ENCODE results near the gene CCDC15.
"Not testable (repeated sequence)": the region's sequence is repeated elsewhere in the genome, so short reads cannot be mapped to it uniquely, and the experiment has no call there.

Gene CCDC15

GRCh38 chr11:125079151-125079877, 125.3 kb downstream of the CCDC15 start:
- in situ Hi-C loops (cut with MboI; ENCODE audit: low sequenced_read_pairs) = no loop called here

GRCh38 chr11:125079878-125080530, 126.0 kb downstream of the CCDC15 start:
- in situ Hi-C loops (cut with MboI; ENCODE audit: low sequenced_read_pairs) = no loop called here

DNA sequence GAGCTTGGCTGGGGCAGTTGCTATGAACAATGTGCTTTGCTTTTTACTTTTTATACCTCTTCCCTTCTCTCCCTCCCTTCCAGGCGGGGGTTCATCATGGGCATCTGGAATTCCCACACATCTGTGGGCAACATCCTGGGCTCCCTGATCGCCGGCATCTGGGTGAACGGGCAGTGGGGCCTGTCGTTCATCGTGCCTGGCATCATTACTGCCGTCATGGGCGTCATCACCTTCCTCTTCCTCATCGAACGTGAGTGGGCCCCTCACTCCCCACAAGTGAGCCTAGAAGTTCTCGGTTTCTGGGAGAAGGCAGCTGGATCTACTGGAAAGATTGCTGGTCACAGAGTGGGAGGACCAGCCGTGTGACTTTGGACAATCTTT, 126.5 kb downstream of the CCDC15 start:
- in situ Hi-C loops (cut with MboI; ENCODE audit: low sequenced_read_pairs) = no loop called here

DNA sequence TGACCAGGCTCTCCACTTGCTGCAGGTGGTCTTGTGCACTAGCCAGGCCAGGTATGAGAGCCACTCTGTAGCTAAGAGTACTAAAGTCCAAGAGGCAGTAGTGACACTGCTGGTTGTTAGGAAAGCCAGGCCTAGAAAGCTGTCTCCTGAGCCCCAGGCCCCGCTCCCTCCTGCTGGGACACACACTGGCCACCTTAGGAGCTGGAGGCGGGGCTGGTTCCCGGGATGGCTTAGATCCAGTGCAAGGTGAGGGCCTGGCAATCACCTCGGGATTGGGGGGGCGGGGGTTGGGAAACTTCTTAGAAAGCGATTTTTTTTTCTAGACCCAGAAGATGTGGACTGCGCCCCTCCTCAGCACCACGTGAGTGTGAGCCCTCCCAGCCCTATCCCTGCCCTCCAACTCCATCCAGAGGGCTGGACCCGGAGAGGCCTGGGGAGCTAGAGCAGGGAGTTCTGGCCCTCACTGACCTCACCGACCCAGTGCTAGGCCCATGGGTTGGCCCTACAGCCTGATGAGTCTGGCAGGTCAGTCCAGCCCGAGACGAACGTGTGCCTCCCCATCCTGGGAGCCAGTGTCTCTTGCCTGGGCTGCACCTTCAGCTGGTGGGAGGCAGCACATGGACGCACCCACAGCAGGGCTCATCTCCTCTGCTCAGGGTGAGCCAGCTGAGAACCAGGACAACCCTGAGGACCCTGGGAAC, 127.2 kb downstream of the CCDC15 start:
- in situ Hi-C loops (cut with MboI; ENCODE audit: low sequenced_read_pairs) = no loop called here

DNA sequence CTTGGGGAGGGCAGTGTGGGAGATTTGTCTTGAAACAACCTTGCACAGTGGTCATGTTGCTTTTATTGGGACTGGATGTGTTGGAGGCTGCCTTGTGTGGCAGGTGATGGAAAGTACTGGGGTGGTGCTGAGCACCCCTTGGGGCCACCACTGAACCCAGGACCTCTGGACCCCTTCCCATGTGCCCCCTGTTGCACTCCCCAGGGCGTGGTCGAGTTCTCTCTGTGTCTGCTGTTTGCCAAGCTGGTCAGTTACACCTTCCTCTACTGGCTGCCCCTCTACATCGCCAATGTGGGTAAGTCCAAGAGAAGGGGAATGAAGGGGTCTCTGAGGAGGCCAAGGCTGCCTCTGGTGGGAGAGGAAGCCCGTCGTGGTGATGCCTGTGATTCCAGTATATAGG, 128.0 kb downstream of the CCDC15 start:
- in situ Hi-C loops (cut with MboI; ENCODE audit: low sequenced_read_pairs) = no loop called here

GRCh38 chr11:125082611-125083311, 128.8 kb downstream of the CCDC15 start:
- in situ Hi-C loops (cut with MboI; ENCODE audit: low sequenced_read_pairs) = no loop called here

- in situ Hi-C loops (cut with MboI; ENCODE audit: low sequenced_read_pairs) = no loop called here
Observed at GRCh38 chr11:125083312-125084056, 129.5 kb downstream of the CCDC15 start.

GRCh38 chr11:125084057-125084416, 130.0 kb downstream of the CCDC15 start:
- in situ Hi-C loops (cut with MboI; ENCODE audit: low sequenced_read_pairs) = no loop called here

- in situ Hi-C loops (cut with MboI; ENCODE audit: low sequenced_read_pairs) = no loop called here
Observed at GRCh38 chr11:125084761-125085231, 130.8 kb downstream of the CCDC15 start.

DNA sequence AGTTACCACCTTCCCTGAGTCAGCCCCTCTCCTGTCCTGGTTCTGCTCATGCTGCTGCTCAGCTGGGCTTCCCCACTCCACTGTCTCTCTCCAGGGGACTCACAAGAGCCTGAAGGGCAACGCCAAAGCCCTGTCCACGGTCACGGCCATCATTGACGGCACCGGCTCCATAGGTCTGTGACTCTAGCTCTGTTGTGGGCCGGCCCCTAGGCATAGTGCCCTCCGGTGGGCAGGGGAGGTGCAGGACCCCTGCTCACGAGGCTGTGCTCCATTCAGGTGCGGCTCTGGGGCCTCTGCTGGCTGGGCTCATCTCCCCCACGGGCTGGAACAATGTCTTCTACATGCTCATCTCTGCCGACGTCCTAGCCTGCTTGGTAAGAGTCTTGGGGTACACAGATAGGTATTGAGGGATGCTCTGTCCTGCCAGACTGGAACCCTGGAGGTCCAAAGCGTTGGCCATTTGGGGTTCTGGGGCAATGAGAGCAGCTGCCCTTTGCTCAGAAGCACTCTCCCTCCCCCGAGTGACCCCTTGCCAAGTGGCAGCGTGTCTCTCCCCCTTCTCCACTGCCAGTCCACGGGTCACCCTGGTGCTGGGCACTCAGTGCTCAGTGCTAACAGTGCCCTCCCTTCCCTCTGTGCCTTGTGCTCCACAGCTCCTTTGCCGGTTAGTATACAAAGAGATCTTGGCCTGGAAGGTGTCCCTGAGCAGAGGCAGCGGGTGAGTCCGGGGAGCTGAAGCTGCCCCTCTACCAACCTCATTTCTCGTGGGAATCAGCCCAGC, 131.5 kb downstream of the CCDC15 start:
- in situ Hi-C loops (cut with MboI; ENCODE audit: low sequenced_read_pairs) = no loop called here

GRCh38 chr11:125086633-125087296, 132.8 kb downstream of the CCDC15 start:
- in situ Hi-C loops (cut with MboI; ENCODE audit: low sequenced_read_pairs) = no loop called here

- in situ Hi-C loops (cut with MboI; ENCODE audit: low sequenced_read_pairs) = no loop called here
Observed at GRCh38 chr11:125088123-125088522, 134.1 kb downstream of the CCDC15 start.

- in situ Hi-C loops (cut with MboI; ENCODE audit: low sequenced_read_pairs) = no loop called here
Observed at GRCh38 chr11:125088576-125089455, 134.8 kb downstream of the CCDC15 start.

DNA sequence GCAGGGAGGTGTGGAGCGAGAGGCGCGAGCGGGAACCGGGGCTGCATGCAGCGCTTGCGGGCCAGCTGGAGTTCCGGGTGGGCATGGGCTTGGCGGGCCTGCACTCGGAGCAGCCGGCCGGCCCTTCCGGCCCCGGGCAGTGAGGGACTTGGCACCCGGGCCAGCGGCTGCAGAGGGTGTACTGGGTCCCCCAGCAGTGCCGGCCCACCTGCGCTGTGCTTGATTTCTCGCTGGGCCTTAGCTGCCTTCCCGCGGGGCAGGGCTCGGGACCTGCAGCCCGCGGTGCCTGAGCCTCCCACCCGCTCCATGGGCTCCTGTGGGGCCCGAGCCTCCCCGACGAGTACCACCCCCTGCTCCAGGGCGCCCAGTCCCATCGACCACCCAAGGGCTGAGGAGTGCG, 135.5 kb downstream of the CCDC15 start:
- in situ Hi-C loops (cut with MboI; ENCODE audit: low sequenced_read_pairs) = not testable (repeated sequence)

DNA sequence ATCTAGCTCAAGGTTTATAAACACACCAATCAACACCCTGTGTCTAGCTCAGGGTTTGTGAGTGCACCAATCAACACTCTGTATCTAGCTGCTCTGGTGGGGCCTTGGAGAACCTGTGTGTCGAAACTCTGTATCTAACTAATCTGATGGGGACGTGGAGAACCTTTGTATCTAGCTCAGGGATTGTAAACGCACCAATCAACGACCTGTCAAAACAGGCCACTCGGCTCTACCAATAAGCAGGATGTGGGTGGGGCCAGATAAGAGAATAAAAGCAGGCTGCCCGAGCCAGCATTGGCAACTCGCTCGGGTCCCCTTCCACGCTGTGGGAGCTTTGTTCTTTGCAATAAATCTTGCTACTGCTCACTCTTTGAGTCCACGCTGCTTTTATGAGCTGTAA, 136.1 kb downstream of the CCDC15 start:
- in situ Hi-C loops (cut with MboI; ENCODE audit: low sequenced_read_pairs) = not testable (repeated sequence)

DNA sequence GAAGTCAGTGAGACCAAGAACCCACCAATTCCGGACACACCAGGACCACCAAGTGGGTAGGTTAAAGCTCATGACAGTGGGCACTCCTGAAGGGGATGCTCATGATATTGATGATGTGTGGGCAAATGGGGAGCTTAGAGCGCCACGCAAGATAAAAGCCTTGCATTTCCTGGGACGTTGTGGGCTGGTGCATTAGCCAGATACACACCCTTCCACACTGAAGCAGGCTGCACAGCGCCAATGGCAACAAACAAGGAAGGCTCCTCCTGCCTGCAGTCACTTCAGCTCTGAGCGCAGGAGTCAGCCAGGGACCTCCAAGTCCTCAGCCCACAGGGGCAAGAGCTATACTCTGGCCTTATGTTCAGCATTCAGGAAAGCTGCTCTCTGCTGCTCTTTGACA, 136.8 kb downstream of the CCDC15 start:
- in situ Hi-C loops (cut with MboI; ENCODE audit: low sequenced_read_pairs) = no loop called here

Data from hTERT RPE-1 (cell line).